ENCODE measurements around the gene DGCR6.
"Not testable (repeated sequence)": the region's sequence is repeated elsewhere in the genome, so short reads cannot be mapped to it uniquely, and the experiment has no call there.

DGCR6 gene

DNA sequence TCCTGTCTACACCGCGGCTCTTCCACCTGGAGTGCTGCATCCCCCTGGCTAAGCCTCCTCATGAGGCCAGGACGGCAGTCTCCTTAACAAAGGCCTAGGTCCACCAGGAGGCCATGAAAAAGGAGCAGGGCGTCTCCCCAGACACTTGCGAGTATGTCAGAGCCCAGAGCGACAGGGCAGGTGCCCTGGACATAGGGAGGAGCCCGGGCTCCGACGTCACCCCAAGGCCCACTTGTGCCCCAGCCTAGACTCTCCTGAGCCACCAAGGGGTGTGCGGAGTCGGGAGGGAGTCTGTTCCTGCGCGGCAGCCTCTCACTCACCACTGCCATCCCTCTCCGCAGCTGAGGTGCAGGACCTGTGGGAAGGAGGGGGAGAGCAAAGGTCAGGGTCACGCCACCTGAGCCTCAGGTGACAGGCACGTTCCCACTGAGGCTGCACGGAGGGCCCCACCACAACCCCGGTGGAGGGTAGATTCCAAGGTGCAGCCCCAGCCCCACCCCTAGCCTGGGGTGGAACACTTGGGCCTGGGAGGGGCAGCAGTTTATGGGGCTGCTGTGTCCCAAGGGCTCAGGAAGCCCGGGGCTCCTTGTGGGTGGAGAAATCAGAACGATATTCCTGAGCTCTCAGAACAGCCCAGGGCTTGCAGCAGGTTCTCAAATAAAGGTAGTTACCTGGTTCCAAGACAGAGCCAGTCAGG, 19.4 kb downstream of the DGCR6 start:
- TF ChIP-seq POLR2A (IDR thresholded peaks at IDR 0.05; ENCODE audit: low read depth, low read length) (no peak), POLR2AphosphoS5 (IDR thresholded peaks at IDR 0.05; ENCODE audit: low read depth, low read length) (no peak), TAF1 (IDR thresholded peaks at IDR 0.05; ENCODE audit: borderline replicate concordance, low read depth, low read length) (no peak)
- DNase-seq (ENCODE audit: insufficient read length) (no peak), FAIRE-seq (no peak)

DNA sequence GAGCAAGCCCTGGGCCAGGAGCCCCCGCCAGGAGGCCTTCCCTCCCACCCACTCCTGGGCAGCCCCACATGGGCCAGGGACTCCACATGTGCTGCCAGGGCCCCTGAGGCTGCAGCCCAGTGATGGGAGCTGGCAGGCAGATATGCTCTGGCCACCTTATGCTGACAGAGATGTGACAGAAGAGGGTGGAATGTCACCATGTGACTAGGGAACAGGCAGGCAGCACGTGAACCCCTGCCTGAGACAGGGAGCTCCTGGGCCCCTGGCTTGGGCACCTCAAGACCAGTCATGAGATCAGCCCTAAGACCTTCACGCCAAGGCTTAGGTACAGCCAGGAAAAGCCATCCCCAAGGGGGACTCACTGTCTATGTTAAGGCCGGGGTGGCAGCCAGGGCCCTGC, 20.9 kb downstream of the DGCR6 start:
- FAIRE-seq (no peak), DNase-seq (ENCODE audit: insufficient read length) (no peak)
- no peak for TF ChIP-seq TAF1 (IDR thresholded peaks at IDR 0.05; ENCODE audit: borderline replicate concordance, low read depth, low read length)
- no peak for TF ChIP-seq POLR2A (IDR thresholded peaks at IDR 0.05; ENCODE audit: low read depth, low read length)
- TF ChIP-seq POLR2AphosphoS5 (IDR thresholded peaks at IDR 0.05; ENCODE audit: low read depth, low read length), result no peak

DNA sequence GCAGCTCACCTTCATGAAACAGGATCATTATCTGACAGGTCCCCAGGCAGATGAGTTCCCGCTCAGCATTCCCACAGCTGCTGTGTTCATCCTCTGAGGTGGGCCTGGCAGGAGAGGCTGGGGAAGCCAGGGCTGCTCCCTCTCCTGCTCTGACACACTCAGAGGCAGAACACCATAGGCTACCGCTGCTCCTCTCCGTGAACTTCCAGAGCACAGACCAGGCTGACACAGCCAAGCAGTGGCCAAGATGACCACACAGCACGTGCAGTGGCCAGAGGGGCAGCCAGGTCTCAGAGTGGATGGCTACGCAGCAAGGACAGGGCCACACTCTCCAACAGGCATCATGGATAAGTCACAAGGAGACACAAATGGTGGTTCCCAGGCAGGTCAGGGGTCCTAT, 21.5 kb downstream of the DGCR6 start:
- DNase-seq (ENCODE audit: insufficient read length) (no peak), FAIRE-seq (no peak)
- TF ChIP-seq POLR2A (IDR thresholded peaks at IDR 0.05; ENCODE audit: low read depth, low read length) (no peak), POLR2AphosphoS5 (IDR thresholded peaks at IDR 0.05; ENCODE audit: low read depth, low read length) (no peak), TAF1 (IDR thresholded peaks at IDR 0.05; ENCODE audit: borderline replicate concordance, low read depth, low read length) (no peak)

DNA sequence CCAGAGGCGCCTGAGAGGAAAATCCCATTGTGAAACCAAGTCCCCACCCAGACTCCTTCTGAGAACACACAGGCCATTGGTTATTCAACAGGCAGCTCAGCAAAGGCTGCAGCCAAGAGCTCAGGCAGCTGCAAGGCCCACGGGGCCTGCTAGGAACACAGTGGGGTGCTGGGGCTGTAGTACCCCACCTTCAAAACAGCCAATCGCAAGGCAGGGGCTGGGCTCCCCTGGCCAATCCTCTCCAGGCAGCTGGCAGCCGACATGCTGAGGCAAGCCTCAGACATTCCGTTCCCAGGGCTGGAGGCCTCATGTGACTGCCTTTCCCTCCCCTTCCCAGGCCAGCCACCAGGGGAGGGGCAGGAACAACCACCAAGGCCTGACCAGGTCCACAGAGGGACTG, 23.3 kb downstream of the DGCR6 start:
- TF ChIP-seq TAF1 (IDR thresholded peaks at IDR 0.05; ENCODE audit: borderline replicate concordance, low read depth, low read length) (no peak), POLR2AphosphoS5 (IDR thresholded peaks at IDR 0.05; ENCODE audit: low read depth, low read length) (no peak), POLR2A (IDR thresholded peaks at IDR 0.05; ENCODE audit: low read depth, low read length) (no peak)
- no peak for DNase-seq (ENCODE audit: insufficient read length)
- FAIRE-seq, result no peak

DNA sequence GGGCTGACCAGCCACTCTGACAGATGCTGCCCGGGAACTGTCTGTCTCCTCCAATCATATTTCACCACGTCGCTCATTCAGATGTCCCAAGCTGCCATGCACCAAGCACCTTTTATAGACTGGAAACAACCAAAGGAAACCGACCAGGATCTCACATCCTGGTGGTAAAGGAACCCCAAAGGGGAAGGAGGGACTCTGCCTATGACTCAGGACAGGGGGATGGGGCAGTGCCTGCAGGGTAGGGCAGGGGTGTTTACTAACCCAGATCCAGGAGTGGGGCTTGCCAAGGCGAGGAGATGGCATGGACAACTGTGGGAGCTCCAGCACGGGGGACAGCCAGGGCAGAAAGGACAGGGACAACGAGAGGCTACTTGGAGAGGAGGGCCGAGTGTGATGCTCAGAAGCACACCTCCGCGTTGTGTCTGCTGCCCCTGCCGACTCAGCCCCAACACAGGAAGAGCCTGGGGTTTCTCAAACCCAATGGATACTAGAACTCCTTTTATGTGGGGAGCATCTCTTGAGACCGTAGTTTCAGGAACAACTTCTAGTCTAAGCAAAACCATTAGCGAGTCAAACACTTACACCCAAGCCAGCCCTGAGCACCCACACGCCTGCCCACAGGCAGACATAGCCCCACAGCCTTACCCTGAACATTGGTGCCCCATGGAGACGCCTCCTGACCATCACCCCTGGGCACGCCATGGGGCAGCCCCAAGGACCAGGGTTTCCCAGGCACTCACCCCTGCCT, 26.0 kb downstream of the DGCR6 start:
- no peak for TF ChIP-seq TAF1 (IDR thresholded peaks at IDR 0.05; ENCODE audit: borderline replicate concordance, low read depth, low read length)
- no peak for TF ChIP-seq POLR2AphosphoS5 (IDR thresholded peaks at IDR 0.05; ENCODE audit: low read depth, low read length)
- TF ChIP-seq POLR2A (IDR thresholded peaks at IDR 0.05; ENCODE audit: low read depth, low read length), result no peak
- DNase-seq (ENCODE audit: insufficient read length), result no peak
- no peak for FAIRE-seq

DNA sequence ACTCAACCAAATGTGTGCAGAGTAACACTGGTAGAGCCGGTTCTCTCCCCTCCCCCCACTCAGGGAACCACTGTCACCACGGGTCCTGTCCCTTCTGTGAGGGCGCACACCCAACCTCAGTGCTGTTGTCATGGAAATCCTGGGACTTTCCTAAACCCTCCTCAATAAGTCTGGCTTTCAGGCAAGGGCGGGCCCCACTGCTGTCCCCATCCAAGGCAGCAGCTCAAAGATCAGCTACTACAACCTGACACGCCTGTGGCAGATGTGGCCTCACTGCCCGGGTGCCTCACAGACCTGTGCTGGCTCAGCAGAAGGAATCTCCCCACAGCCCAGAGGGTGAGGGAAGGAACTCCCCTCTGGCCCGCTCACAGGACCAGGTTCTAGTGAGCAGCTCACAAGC, 27.8 kb downstream of the DGCR6 start:
- no peak for TF ChIP-seq POLR2A (IDR thresholded peaks at IDR 0.05; ENCODE audit: low read depth, low read length)
- no peak for TF ChIP-seq TAF1 (IDR thresholded peaks at IDR 0.05; ENCODE audit: borderline replicate concordance, low read depth, low read length)
- no peak for TF ChIP-seq POLR2AphosphoS5 (IDR thresholded peaks at IDR 0.05; ENCODE audit: low read depth, low read length)
- DNase-seq (ENCODE audit: insufficient read length) (no peak), FAIRE-seq (no peak)

DNA sequence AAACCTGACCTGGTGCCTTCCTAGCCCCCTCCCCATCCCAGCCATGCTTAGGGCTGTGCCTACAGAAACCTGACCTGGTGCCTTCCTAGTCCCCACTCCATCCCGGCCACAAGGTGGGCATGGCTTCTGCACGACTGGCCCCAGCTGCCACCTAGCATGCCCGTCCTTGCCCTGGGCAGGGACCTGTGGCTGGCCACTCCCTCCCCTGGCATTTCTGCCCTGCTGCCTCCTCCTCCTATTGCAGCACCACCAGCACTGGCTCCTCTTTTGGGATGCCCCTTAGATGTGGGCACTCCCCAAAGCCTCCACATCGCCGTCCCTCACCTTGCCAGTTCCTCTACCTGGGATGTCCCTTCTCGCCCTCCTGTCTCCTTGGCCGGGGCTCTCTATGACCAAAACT, 28.6 kb downstream of the DGCR6 start:
- DNase-seq (ENCODE audit: insufficient read length); FAIRE-seq: not testable (repeated sequence)

DNA sequence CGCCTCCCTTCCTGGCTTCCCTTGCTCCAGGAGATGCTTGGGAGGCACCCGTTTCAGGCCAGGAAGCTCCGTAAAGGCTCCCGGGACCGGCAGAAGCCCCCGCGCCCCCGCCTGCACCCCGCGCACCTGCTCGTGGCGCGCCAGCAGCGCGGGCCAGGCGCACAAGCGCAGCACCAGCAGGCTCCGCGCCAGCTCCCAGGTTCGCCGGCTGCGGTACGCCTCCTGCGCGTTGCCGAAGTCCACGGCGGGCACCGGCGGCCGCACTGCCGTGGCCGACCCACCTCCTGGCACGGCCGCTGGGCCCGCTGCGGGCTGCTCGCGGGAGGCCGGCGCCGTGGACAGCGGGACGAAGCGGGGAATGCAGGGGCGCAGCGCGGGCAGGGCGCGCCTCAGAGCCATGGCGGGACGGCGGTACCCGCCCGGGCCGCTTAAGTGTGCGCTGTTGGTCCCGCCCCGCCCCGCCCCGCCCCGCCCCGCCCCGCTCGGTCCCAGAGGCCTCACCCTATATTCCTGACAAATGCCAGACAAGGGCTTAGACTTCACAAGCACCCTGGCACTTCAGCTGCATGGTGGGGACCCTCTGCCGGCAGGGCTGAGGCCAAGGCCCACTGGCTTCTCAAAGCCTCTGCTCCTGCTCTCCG, 29.9 kb downstream of the DGCR6 start, which contains the start of gene PRODH:
TSS of gene PRODH (minus strand) at position 405 of the 641 bp plus-strand sequence. CDS start at position 399, 6 bp downstream.
- FAIRE-seq, result no peak
- TF ChIP-seq TAF1 (IDR thresholded peaks at IDR 0.05; ENCODE audit: borderline replicate concordance, low read depth, low read length) (no peak), POLR2AphosphoS5 (IDR thresholded peaks at IDR 0.05; ENCODE audit: low read depth, low read length) (no peak), POLR2A (IDR thresholded peaks at IDR 0.05; ENCODE audit: low read depth, low read length) (no peak)
- no peak for DNase-seq (ENCODE audit: insufficient read length)

DNA sequence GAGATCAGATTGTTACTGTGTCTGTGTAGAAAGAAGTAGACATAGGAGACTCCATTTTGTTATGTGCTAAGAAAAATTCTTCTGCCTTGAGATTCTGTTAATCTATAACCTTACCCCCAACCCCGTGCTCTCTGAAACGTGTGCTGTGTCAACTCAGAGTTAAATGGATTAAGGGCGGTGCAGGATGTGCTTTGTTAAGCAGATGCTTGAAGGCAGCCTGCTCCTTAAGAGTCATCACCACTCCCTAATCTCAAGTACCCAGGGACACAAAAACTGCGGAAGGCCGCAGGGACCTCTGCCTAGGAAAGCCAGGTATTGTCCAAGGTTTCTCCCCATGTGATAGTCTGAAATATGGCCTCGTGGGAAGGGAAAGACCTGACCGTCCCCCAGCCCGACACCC, 32.6 kb downstream of the DGCR6 start:
- not testable (repeated sequence) for DNase-seq (ENCODE audit: insufficient read length); FAIRE-seq

DNA sequence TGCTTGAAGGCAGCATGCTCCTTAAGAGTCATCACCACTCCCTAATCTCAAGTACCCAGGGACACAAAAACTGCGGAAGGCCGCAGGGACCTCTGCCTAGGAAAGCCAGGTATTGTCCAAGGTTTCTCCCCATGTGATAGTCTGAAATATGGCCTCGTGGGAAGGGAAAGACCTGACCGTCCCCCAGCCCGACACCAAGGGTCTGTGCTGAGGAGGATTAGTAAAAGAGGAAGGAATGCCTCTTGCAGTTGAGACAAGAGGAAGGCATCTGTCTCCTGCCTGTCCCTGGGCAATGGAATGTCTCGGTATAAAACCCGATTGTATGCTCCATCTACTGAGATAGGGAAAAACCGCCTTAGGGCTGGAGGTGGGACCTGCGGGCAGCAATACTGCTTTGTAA, 41.0 kb downstream of the DGCR6 start:
- DNase-seq (ENCODE audit: insufficient read length); FAIRE-seq: not testable (repeated sequence)

DNA sequence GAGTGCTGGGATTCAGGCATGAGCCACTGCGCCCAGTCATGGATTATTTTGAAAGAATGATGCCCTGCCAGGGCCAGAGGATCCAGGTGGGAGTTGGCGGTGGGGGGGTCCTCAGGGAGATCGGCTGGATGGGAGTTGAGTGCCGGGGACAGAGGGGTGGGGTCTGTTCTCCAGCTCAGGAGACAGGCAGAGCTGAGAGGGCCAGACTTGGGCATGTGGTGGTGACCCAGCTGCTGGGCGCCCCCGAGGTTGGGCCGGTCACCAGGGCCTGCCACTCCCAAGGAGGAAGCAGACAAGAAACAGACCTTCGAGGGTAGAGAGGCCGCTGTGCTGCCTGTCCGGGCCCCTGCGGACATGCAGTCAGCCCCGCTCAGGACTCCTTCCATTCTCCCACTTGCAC, 41.8 kb downstream of the DGCR6 start:
- DNase-seq (ENCODE audit: insufficient read length) (no peak), FAIRE-seq (no peak)
- no peak for TF ChIP-seq TAF1 (IDR thresholded peaks at IDR 0.05; ENCODE audit: borderline replicate concordance, low read depth, low read length)
- no peak for TF ChIP-seq POLR2A (IDR thresholded peaks at IDR 0.05; ENCODE audit: low read depth, low read length)
- no peak for TF ChIP-seq POLR2AphosphoS5 (IDR thresholded peaks at IDR 0.05; ENCODE audit: low read depth, low read length)

DNA sequence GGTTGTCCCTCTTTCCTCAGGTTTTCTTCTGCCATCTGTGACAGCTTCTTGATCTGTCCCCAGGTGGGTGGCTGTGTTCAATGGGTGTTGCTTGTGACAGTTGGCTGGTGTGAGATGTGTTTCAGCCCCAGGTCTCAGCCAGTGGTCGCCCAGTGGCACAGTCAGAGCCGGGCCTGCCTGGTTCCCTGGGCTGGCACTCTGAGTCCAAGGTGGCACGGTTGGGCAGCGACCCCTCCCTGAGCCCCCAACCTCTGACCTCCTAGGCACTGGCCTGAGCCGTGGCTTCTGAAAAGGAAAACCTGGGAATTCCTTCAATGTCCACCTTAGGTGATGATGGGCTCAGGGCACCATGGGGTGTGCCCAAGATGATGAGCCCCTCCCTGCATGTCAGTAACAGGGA, 44.0 kb downstream of the DGCR6 start:
- DNase-seq (ENCODE audit: insufficient read length), result no peak
- FAIRE-seq, result no peak
- TF ChIP-seq POLR2AphosphoS5 (IDR thresholded peaks at IDR 0.05; ENCODE audit: low read depth, low read length), result no peak
- TF ChIP-seq POLR2A (IDR thresholded peaks at IDR 0.05; ENCODE audit: low read depth, low read length), result no peak
- TF ChIP-seq TAF1 (IDR thresholded peaks at IDR 0.05; ENCODE audit: borderline replicate concordance, low read depth, low read length), result no peak

All from GM12892 (cell line).